GM10248 (cell line): ENCODE results near the gene MAPK10.

ENCODE experiments used
- CTCF ChIA-PET: fragments of 300-600 bp; sonication (Branson Sonifier 250); formaldehyde crosslinking; extraction: SDS; loops from one replicate; lab custom pipeline; 2021; ENCODE audit warnings: antibody characterized with exemption; lab: Yijun Ruan, JAX
- POLR2A ChIA-PET: fragments of 350-650 bp; sonication (Branson Sonifier 250); formaldehyde crosslinking; extraction: SDS; loops from one replicate; lab custom pipeline; 2020; ENCODE audit warnings: antibody characterized with exemption; lab: Yijun Ruan, JAX
- DNase-seq: peaks from one replicate; pipeline ENCODE4 v3.0.0; 2012; ENCODE audit errors: extremely low spot score
- CTCF ChIP-seq: IDR thresholded peaks from 2 replicates; pipeline ENCODE4 v1.5.1; 2012; ENCODE audit warnings: mild to moderate bottlenecking, low read depth; ENCODE audit errors: extremely low read depth, missing control alignments, control extremely low read depth

MAPK10 gene

GRCh38 chr4:86118711-86119110 lies 241.1 kb downstream of the MAPK10 start:
- POLR2A ChIA-PET: no interaction called here
- CTCF ChIA-PET: no interaction called here
- no peak for TF ChIP-seq CTCF
- DNase-seq: no peak

GRCh38 chr4:86117705-86118302 lies 242.0 kb downstream of the MAPK10 start:
- no peak for DNase-seq
- POLR2A ChIA-PET: no interaction called here
- CTCF ChIA-PET: interaction anchor here (1.5 kb wide), 1 partner anchor 12 kb away, joined by 3 read pairs; no protein-coding TSS in a partner anchor
- no peak for TF ChIP-seq CTCF

GRCh38 chr4:86114563-86114962 lies 245.3 kb downstream of the MAPK10 start:
- no peak for DNase-seq
- ChIA-PET CTCF (no interaction called here), POLR2A (interaction anchor here (0.6 kb wide), 1 partner anchor 694 kb away, joined by 3 read pairs; no protein-coding TSS in a partner anchor)
- no peak for TF ChIP-seq CTCF

GRCh38 chr4:86108834-86109233 lies 251.0 kb downstream of the MAPK10 start:
- POLR2A ChIA-PET: no interaction called here
- CTCF ChIA-PET: no interaction called here

GRCh38 chr4:86108137-86108536 lies 251.7 kb downstream of the MAPK10 start:
- ChIA-PET POLR2A (no interaction called here), CTCF (interaction anchor here (0.9 to 1.3 kb wide), 3 partner anchors 12 to 23 kb away, joined by 3 to 4 read pairs (median 3); no protein-coding TSS in a partner anchor)
- TF ChIP-seq CTCF: no peak
- no peak for DNase-seq

More at GRCh38 chr4:86108834-86109233, 251.0 kb downstream of the MAPK10 start:
- TF ChIP-seq CTCF: no peak
- DNase-seq: no peak

- POLR2A ChIA-PET: no interaction called here
- no peak for TF ChIP-seq CTCF
- CTCF ChIA-PET: interaction anchor here (1.0 to 1.3 kb wide), 3 partner anchors 10 to 24 kb away, joined by 3 to 5 read pairs (median 4); no protein-coding TSS in a partner anchor
- no peak for DNase-seq
Measured at GRCh38 chr4:86107112-86107511, 252.7 kb downstream of the MAPK10 start.
